DMS53 (cell line): Measurements from ENCODE around the gene CRKL.
A peak's percentile ranks its signal among the peaks of the same experiment; 100 is the strongest.
"Not testable (repeated sequence)": the region's sequence is repeated elsewhere in the genome, so short reads cannot be mapped to it uniquely, and the experiment has no call there.

ENCODE experiments used
- DNase-seq: peaks from one replicate; lab custom pipeline; 2025; lab: John Stamatoyannopoulos, UW

The CRKL gene

GRCh38 chr22:20916916-20917810, at the start of gene CRKL:
TSS of gene CRKL (plus strand) at chr22:20917407. CDS start at chr22:20917935, 528 bp downstream.
- DNase-seq, result peak; percentile 92

GRCh38 chr22:20868025-20868962, 48.9 kb upstream of the CRKL start:
- no peak for DNase-seq

- DNase-seq, result no peak
Observed at GRCh38 chr22:20869234-20869633, 48.0 kb upstream of the CRKL start.

GRCh38 chr22:20873214-20873613, 44.0 kb upstream of the CRKL start:
- DNase-seq, result no peak

GRCh38 chr22:20875296-20875695, 41.9 kb upstream of the CRKL start:
- no peak for DNase-seq

- no peak for DNase-seq
Observed at GRCh38 chr22:20877715-20878114, 39.5 kb upstream of the CRKL start.

GRCh38 chr22:20881231-20881630, 36.0 kb upstream of the CRKL start:
- DNase-seq, result no peak

- DNase-seq, result no peak
Observed at GRCh38 chr22:20881869-20882815, 35.1 kb upstream of the CRKL start.

GRCh38 chr22:20882855-20883254, 34.4 kb upstream of the CRKL start:
- no peak for DNase-seq

- no peak for DNase-seq
Observed at GRCh38 chr22:20884454-20884853, 32.8 kb upstream of the CRKL start.

GRCh38 chr22:20885017-20885556, 32.1 kb upstream of the CRKL start:
- no peak for DNase-seq

GRCh38 chr22:20885557-20886323, 31.5 kb upstream of the CRKL start:
- DNase-seq, result peak; percentile 80

GRCh38 chr22:20887375-20887774, 29.8 kb upstream of the CRKL start:
- DNase-seq, result peak; percentile 22

- no peak for DNase-seq
Observed at GRCh38 chr22:20889025-20889704, 28.0 kb upstream of the CRKL start.

- no peak for DNase-seq
Observed at GRCh38 chr22:20889904-20890540, 27.2 kb upstream of the CRKL start.

GRCh38 chr22:20890975-20891374, 26.2 kb upstream of the CRKL start:
- DNase-seq, result no peak

- not testable (repeated sequence) for DNase-seq
Observed at GRCh38 chr22:20897737-20898136, 19.5 kb upstream of the CRKL start.

GRCh38 chr22:20899827-20900423, 17.3 kb upstream of the CRKL start:
- DNase-seq, result no peak
